ENCODE results near the gene ZRANB3.

Gene ZRANB3

GRCh38 chr2:135175177-135175576, 355.8 kb downstream of the ZRANB3 start:
- DNase-seq (ENCODE audit: low spot score) (no peak), FAIRE-seq (no peak)

GRCh38 chr2:135174810-135175093, 356.3 kb downstream of the ZRANB3 start:
- FAIRE-seq (no peak), DNase-seq (ENCODE audit: low spot score) (no peak)

- DNase-seq (ENCODE audit: low spot score) (no peak), FAIRE-seq (no peak)
Measured at GRCh38 chr2:135174049-135174809, 356.8 kb downstream of the ZRANB3 start.

- DNase-seq (ENCODE audit: low spot score) (no peak), FAIRE-seq (no peak)
Measured at GRCh38 chr2:135169900-135170753, 360.9 kb downstream of the ZRANB3 start.

GRCh38 chr2:135168204-135168856, 362.7 kb downstream of the ZRANB3 start:
- FAIRE-seq (no peak), DNase-seq (ENCODE audit: low spot score) (no peak)

GRCh38 chr2:135167273-135167672, 363.7 kb downstream of the ZRANB3 start:
- DNase-seq (ENCODE audit: low spot score) (no peak), FAIRE-seq (no peak)

- DNase-seq (ENCODE audit: low spot score) (peak; percentile 45), FAIRE-seq (no peak)
Measured at GRCh38 chr2:135164431-135164830, 366.6 kb downstream of the ZRANB3 start.

GRCh38 chr2:135163901-135164300, 367.1 kb downstream of the ZRANB3 start:
- FAIRE-seq (no peak), DNase-seq (ENCODE audit: low spot score) (no peak)

- FAIRE-seq (no peak), DNase-seq (ENCODE audit: low spot score) (no peak)
Measured at GRCh38 chr2:135163306-135163705, 367.7 kb downstream of the ZRANB3 start.

GRCh38 chr2:135162786-135163185, 368.2 kb downstream of the ZRANB3 start:
- no peak for FAIRE-seq
- no peak for DNase-seq (ENCODE audit: low spot score)

- DNase-seq (ENCODE audit: low spot score) (no peak), FAIRE-seq (no peak)
Measured at GRCh38 chr2:135162377-135162776, 368.6 kb downstream of the ZRANB3 start.

- FAIRE-seq, result no peak
- no peak for DNase-seq (ENCODE audit: low spot score)
Measured at GRCh38 chr2:135159191-135159590, 371.8 kb downstream of the ZRANB3 start.

- no peak for FAIRE-seq
- no peak for DNase-seq (ENCODE audit: low spot score)
Measured at GRCh38 chr2:135157856-135158255, 373.2 kb downstream of the ZRANB3 start.

GRCh38 chr2:135154962-135155361, 376.1 kb downstream of the ZRANB3 start:
- FAIRE-seq (no peak), DNase-seq (ENCODE audit: low spot score) (no peak)

- no peak for DNase-seq (ENCODE audit: low spot score)
- FAIRE-seq, result no peak
Measured at GRCh38 chr2:135152361-135152760, 378.7 kb downstream of the ZRANB3 start.

GRCh38 chr2:135151615-135152014, 379.4 kb downstream of the ZRANB3 start:
- DNase-seq (ENCODE audit: low spot score) (no peak), FAIRE-seq (no peak)

GRCh38 chr2:135150725-135151124, 380.3 kb downstream of the ZRANB3 start:
- no peak for DNase-seq (ENCODE audit: low spot score)
- FAIRE-seq, result no peak

GRCh38 chr2:135149251-135149650, 381.8 kb downstream of the ZRANB3 start:
- FAIRE-seq (no peak), DNase-seq (ENCODE audit: low spot score) (no peak)

GRCh38 chr2:135144343-135144742, 386.7 kb downstream of the ZRANB3 start:
- DNase-seq (ENCODE audit: low spot score) (no peak), FAIRE-seq (no peak)

GRCh38 chr2:135142323-135142722, 388.7 kb downstream of the ZRANB3 start:
- no peak for DNase-seq (ENCODE audit: low spot score)
- FAIRE-seq, result no peak

- FAIRE-seq, result no peak
- DNase-seq (ENCODE audit: low spot score), result no peak
Measured at GRCh38 chr2:135140606-135141005, 390.4 kb downstream of the ZRANB3 start.

GRCh38 chr2:135132314-135132713, 398.7 kb downstream of the ZRANB3 start:
- FAIRE-seq (no peak), DNase-seq (ENCODE audit: low spot score) (no peak)

Data from RCC 7860 (cell line).